ENCODE measurements around the gene CACNA2D3.

The CACNA2D3 gene

GRCh38 chr3:54632834-54633233 lies 510.5 kb downstream of the CACNA2D3 start:
- no peak for TF ChIP-seq GATA2 (IDR thresholded peaks at IDR 0.05; ENCODE audit: low read depth, low read length)
- no peak for TF ChIP-seq GATA3 (IDR thresholded peaks at IDR 0.05; ENCODE audit: low read depth, low read length)

- TF ChIP-seq GATA2 (IDR thresholded peaks at IDR 0.05; ENCODE audit: low read depth, low read length) = no peak
- TF ChIP-seq GATA3 (IDR thresholded peaks at IDR 0.05; ENCODE audit: low read depth, low read length) = no peak
Observed at GRCh38 chr3:54633444-54634121, 511.2 kb downstream of the CACNA2D3 start.

DNA sequence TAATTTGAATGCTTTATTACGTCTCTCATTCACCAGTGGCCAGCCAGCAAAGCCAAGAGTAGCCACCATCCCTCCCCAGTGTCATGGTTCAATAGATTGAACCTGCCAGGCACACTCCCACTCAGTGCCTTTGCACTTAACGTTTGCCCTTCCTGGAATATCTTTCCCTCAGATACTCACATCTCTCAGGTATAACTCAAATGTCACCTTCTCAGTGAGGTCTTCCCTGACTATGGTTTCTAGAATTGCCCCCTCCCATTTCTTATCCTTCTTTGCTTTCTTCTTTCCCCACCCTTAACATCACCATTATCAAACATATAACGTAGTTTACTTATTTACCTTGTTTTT lies 511.7 kb downstream of the CACNA2D3 start:
- TF ChIP-seq GATA2 (IDR thresholded peaks at IDR 0.05; ENCODE audit: low read depth, low read length) = no peak
- TF ChIP-seq GATA3 (IDR thresholded peaks at IDR 0.05; ENCODE audit: low read depth, low read length) = no peak

GRCh38 chr3:54641226-54642014 lies 519.1 kb downstream of the CACNA2D3 start:
- TF ChIP-seq GATA2 (IDR thresholded peaks at IDR 0.05; ENCODE audit: low read depth, low read length) (no peak), GATA3 (IDR thresholded peaks at IDR 0.05; ENCODE audit: low read depth, low read length) (no peak)

DNA sequence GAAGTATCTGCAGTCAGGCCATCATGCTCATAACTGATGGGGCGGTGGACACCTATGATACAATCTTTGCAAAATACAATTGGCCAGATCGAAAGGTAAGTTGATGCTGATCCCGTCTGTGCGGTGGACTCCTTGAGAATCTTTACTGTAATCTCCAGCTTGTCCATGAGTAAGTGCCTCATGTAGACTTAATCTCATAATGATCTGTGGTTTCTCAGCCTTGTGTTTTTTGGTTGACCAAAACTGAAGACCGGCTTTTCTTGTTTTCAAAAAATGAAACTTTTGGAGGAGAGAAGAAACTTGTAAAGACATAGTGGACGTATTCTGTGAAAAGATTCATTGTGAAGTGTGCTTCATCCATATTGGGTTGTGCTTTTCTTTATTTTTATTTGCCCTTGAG lies 519.8 kb downstream of the CACNA2D3 start:
- no peak for TF ChIP-seq GATA2 (IDR thresholded peaks at IDR 0.05; ENCODE audit: low read depth, low read length)
- TF ChIP-seq GATA3 (IDR thresholded peaks at IDR 0.05; ENCODE audit: low read depth, low read length) = no peak

- TF ChIP-seq GATA2 (IDR thresholded peaks at IDR 0.05; ENCODE audit: low read depth, low read length) (no peak), GATA3 (IDR thresholded peaks at IDR 0.05; ENCODE audit: low read depth, low read length) (no peak)
Observed at GRCh38 chr3:54647721-54648120, 525.4 kb downstream of the CACNA2D3 start.

DNA sequence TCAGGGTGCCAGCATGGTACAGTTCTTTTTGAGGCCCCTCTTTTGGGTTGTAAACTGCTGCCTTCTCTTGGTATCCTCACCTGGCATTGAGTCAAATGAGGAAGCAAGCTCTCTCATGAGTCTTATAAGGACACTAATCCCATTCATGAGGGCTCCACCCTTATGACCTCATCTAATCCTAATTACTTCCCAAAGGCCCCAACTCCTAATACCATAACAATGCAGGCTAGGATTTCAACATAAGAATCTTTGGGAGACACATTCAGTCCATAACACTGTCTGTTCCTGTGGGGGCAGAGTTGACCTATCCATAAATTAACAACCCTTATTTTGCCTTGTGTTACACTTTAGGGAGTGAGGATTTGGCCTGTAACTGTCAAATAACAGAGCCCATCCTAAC lies 527.2 kb downstream of the CACNA2D3 start:
- TF ChIP-seq GATA3 (IDR thresholded peaks at IDR 0.05; ENCODE audit: low read depth, low read length) (no peak), GATA2 (IDR thresholded peaks at IDR 0.05; ENCODE audit: low read depth, low read length) (no peak)

- no peak for TF ChIP-seq GATA3 (IDR thresholded peaks at IDR 0.05; ENCODE audit: low read depth, low read length)
- no peak for TF ChIP-seq GATA2 (IDR thresholded peaks at IDR 0.05; ENCODE audit: low read depth, low read length)
Observed at GRCh38 chr3:54653456-54654195, 531.3 kb downstream of the CACNA2D3 start.

DNA sequence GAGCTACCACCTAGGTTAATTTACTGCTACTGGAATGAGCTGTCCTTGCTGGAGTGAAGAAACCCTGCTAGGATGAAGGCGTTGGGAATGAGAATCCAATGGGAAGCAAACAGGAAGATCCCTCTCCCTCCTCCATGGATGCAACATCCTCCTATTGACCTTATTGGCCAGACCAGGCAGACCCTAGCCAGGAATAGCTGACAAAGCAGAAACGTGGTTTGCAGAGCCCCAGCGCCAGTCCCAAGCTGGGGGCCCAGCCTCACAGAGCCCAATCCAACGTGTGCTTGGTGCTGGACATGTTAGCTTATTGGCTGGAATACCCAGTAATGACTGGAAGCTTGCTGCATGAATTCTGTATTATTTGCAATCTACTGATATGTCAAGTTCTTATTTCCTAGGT lies 532.4 kb downstream of the CACNA2D3 start:
- TF ChIP-seq GATA3 (IDR thresholded peaks at IDR 0.05; ENCODE audit: low read depth, low read length) (no peak), GATA2 (IDR thresholded peaks at IDR 0.05; ENCODE audit: low read depth, low read length) (no peak)

DNA sequence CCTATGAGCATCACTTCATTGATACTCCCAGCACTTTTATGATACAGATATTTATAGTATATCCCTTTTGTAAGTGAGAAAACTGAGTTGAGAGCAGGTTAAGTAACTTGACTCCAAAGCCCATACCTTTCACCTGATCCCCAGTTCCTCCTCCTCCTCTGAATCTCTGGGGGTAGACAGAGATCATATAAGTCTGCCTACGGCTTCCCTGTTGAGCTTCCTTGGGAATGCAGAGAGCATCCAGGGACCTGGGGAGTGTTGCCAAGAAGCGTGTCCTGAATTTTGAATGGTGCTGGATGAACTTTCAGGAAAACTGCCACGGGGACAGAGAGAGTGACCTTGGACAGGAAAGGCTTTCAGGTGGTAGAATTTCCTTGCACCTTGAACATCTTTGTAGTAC lies 537.0 kb downstream of the CACNA2D3 start:
- no peak for TF ChIP-seq GATA3 (IDR thresholded peaks at IDR 0.05; ENCODE audit: low read depth, low read length)
- no peak for TF ChIP-seq GATA2 (IDR thresholded peaks at IDR 0.05; ENCODE audit: low read depth, low read length)

- TF ChIP-seq GATA3 (IDR thresholded peaks at IDR 0.05; ENCODE audit: low read depth, low read length) (no peak), GATA2 (IDR thresholded peaks at IDR 0.05; ENCODE audit: low read depth, low read length) (no peak)
Observed at GRCh38 chr3:54660714-54661132, 538.4 kb downstream of the CACNA2D3 start.

- TF ChIP-seq GATA3 (IDR thresholded peaks at IDR 0.05; ENCODE audit: low read depth, low read length) (no peak), GATA2 (IDR thresholded peaks at IDR 0.05; ENCODE audit: low read depth, low read length) (no peak)
Observed at GRCh38 chr3:54661151-54661550, 538.8 kb downstream of the CACNA2D3 start.

DNA sequence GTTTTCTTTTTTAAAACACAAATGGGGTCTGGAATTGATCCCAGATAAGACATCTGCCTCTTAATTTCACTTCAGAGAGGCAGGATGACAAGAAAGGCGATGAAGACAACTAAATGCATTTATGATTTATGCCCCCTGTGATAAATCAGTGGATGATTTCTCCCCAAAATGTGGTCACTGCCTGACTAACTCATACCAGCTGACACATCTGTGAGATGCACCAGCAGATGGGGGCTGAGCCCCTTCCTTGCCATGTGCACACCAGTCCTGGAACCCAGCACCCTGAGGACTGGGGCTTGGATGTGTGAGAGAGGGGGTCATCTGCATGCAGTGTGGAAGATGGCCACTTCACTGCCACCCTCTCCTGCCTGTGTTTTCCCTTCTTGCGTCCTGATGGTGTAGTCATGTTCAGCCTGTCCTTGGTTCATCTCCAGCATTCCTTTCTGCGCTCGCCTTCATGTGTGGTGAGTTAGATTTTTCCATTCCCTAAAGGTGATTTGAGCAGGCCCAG lies 541.2 kb downstream of the CACNA2D3 start:
- TF ChIP-seq GATA3 (IDR thresholded peaks at IDR 0.05; ENCODE audit: low read depth, low read length) = no peak
- TF ChIP-seq GATA2 (IDR thresholded peaks at IDR 0.05; ENCODE audit: low read depth, low read length) = no peak

- TF ChIP-seq GATA3 (IDR thresholded peaks at IDR 0.05; ENCODE audit: low read depth, low read length) = no peak
- no peak for TF ChIP-seq GATA2 (IDR thresholded peaks at IDR 0.05; ENCODE audit: low read depth, low read length)
Observed at GRCh38 chr3:54665016-54665600, 542.8 kb downstream of the CACNA2D3 start.
